NCI-H345 treated with DMSO at 0.1 percent for 48 hours (cell line): ENCODE data around the gene GCKR.
"Not testable (repeated sequence)": the region's sequence is repeated elsewhere in the genome, so short reads cannot be mapped to it uniquely, and the experiment has no call there.

ENCODE experiments used
- DNase-seq: peaks from one replicate; lab custom pipeline; 2025; ENCODE audit not compliant: unreplicated experiment; lab: John Stamatoyannopoulos, UW

The GCKR gene

DNA sequence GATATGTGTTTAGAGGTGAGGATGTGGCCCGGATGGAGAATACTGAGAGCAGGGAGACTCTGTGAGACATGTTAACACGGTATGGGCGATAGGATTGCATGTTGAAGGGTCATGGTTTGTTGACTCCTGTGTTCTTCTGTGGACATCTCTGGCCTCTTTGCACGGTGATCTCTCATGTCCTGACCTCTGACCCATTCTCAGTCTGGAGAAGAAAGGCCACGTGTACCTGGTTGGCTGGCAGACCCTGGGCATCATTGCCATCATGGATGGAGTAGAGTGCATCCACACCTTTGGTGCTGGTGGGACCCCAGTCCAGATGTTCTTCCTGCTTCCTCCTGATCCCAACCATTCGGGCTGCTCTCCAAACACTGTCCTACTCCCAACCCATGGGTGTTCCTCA lies 9.9 kb downstream of the GCKR start:
- DNase-seq, result no peak

DNA sequence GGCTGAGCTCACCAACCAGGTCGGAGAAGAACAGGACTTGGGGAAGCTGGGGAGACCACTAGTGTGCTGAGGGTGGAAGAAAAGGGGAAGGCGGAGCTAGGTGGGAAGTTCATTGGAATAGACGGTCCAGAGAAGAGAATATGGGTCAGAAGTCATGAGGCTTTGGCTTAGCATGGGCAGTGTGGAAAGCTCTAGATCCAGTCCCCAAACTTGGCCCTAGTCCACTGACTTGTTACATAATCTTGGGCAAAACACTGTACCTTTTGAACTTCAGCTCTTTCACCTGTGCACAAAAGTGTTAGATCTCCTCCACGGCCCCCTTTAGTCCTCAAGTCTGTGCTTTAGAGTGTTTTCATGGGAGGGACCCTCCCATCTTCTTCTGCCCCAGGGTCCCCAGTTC lies 10.7 kb downstream of the GCKR start:
- no peak for DNase-seq

DNA sequence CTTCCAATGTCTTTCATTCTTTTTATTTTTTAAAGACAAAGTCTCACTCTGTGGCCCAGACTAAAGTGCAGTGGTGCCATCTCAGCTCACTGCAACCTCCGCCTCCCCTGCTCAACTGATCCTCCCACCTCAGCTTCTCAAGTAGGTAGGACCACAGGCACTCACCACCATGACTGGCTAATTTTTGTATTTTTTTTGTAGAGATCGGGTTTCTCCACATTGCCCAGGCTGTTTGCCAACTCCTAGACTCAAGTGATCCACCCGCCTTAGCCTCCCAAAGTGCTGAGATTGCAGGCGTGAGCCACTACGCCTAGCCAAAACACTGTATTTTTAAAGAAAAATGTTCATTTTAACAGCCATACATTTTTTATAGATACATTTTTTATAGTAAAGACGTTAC lies 12.7 kb downstream of the GCKR start:
- DNase-seq, result no peak

DNA sequence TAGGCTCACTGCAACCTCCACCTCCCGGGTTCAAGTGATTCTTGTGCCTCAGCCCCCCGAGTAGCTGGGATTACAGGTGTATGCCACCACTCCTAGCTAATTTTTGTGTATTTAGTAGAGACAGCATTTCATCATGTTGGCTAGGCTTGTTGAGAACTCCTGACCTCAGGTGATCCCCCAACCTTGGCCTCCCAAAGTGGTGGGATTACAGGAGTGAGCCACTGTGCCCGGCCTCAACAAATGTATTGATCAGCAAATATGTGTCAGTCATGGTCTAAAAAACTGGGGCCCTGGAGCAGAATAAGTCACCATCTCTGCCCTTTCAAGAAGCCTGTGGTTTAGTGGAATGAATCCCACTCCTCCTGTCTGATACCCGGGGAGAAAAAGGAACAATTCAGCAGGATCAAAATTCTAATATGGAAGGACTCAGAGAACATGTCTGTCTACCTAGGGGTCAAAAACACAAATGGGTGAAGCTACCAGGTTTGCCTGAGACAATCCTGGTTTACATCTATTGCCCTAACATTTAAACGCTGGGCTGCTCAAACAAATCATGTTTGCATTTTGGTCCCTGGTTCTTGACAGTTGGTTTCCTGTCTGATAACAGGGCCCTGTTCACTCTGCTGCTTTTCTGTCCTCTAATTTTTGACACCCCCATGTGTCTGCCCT lies 21.6 kb downstream of the GCKR start:
- no peak for DNase-seq

DNA sequence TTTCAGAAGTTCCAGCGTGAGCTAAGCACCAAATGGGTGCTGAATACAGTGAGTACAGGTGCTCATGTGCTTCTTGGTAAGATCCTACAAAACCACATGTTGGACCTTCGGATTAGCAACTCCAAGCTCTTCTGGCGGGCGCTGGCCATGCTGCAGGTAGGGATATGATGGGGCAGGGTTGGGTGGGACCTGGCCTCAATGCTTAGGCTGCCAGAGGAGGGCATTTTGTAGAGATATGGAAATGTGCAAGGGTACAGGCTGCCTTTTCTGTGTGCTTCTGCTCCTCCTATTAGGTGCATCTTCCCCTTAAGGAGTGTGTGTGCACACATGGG lies 22.1 kb downstream of the GCKR start:
- no peak for DNase-seq

DNA sequence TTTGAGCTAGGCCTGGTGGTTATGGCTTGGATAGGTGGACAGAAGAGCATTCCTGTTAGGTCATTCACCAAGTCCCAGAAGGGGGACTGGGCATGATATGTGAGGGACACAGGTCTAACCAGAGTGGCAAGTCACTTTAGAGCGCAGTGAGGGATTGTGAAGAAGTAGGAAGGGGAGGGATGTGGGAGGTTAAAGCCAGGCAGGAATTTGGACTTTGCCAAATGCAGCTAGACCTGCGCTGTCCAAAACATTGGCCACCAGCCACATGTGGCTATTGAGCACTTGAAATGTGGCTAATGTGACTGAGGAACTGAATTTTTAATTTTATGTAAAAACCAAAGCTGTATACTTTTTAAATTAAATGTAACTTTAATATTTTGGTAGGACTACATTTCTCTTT lies 23.7 kb downstream of the GCKR start:
- DNase-seq, result no peak

DNA sequence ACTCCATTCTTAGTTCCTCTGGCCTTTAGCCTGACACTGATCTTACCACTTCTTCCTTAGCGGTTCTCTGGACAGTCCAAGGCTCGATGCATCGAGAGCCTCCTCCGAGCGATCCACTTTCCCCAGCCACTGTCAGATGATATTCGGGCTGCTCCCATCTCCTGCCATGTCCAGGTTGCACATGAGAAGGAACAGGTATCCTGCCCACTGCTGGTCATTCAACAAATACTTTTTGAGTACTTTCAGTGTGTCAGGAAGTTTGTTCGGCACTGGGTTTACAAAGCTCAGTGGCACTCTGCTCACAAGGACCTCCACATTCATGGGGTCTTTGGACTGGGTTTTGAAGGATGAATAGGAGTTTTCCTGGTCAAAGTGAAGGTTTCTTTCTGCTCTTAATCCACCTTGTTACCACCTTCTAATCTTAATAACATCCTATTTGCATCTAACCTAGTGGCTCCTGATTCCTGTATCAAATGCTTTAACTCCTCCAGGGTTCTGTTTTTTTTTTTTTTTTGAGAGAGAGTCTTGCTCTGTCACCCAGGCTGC lies 25.8 kb downstream of the GCKR start:
- DNase-seq, result no peak

DNA sequence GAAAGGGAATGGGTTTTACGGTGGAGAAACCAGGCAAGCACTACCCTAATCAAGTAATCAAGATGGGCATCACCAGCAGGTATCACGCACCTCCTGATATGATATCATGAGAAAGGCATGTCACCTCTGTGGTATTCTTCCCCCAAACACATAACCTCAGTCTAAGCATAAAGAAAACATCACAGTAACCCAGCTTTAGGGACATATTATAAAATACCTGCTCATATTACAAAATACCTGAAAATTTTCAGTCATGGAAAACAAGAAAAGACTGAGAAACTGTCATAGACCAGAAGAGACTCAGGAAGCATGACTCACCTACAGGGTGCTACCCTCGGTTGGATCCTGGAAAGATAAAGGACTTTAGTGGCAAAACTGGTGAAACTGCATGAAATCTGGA lies 30.5 kb downstream of the GCKR start:
- no peak for DNase-seq

DNA sequence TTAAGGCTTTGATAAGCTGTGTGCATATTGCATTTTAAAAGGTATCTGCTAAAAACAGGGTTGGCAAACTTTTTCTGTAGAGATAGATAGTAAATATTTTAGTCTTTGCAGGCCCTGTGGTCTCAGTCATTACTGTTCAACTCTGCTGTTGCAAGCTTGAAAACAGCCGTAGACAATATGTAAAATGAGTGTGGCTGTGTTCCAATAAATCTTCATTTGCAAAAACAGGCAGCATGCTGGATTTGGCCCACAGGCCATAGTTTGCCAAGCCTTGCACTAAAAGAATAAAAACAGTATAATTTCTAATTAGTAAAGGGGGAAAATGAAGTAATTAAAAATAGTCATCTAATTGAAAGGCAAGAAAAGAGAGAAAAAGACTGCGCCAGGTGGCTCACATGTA lies 35.3 kb downstream of the GCKR start:
- no peak for DNase-seq

DNA sequence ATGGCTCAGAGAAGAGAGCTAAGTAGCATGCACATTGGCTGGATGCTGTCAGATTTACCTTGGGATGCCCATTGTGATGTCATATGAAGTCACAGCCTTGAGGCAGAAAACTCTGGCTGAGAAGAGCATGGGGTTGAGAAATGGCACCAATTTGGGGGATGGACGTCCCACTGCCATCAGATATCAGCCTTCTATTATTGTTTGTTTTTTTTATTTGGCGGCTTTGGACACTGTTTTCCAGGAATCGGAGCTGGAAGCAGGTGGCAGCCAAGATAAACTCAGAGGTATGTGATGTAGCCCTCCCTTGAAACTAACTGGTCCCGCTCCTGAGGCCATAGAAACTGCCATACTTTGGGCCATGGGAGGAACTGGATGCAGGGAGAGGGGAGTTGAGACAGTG lies 40.6 kb downstream of the GCKR start:
- no peak for DNase-seq

DNA sequence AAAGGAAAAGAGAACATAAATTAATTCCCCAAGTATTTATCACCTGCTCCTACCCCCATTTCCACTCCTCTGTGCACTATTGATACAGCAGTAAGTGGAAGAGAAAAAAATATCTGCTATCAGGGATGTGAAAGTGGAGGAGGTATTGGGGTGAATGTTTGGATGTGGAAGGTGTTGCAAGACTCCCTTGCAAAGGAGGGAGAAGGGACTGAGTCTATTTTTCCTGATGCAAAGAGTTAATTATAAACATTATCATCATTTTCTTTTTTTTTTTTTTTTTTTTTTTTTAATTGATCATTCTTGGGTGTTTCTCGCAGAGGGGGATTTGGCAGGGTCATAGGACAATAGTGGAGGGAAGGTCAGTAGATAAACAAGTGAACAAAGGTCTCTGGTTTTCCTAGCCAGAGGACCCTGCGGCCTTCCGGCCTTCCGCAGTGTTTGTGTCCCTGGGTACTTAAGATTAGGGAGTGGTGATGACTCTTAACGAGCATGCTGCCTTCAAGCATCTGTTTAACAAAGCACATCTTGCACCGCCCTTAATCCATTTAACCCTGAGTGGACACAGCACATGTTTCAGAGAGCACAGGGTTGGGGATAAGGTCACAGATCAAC lies 42.3 kb downstream of the GCKR start:
- not testable (repeated sequence) for DNase-seq

DNA sequence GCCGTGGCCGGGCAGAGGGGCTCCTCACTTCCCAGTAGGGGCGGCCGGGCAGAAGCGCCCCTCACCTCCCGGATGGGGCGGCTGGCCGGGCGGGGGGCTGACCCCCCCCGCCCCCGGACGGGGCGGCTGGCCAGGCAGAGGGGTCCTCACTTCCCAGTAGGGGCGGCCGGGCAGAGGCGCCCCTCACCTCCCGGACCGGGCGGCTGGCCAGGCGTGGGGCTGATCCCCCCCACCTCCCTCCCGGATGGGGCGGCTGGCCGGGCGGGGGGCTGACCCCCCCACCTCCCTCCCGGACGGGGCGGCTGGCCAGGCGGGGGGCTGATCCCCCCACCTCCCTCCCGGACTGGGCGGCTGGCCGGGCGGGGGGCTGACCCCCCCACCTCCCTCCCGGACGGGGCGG lies 43.0 kb downstream of the GCKR start:
- DNase-seq, result not testable (repeated sequence)

DNA sequence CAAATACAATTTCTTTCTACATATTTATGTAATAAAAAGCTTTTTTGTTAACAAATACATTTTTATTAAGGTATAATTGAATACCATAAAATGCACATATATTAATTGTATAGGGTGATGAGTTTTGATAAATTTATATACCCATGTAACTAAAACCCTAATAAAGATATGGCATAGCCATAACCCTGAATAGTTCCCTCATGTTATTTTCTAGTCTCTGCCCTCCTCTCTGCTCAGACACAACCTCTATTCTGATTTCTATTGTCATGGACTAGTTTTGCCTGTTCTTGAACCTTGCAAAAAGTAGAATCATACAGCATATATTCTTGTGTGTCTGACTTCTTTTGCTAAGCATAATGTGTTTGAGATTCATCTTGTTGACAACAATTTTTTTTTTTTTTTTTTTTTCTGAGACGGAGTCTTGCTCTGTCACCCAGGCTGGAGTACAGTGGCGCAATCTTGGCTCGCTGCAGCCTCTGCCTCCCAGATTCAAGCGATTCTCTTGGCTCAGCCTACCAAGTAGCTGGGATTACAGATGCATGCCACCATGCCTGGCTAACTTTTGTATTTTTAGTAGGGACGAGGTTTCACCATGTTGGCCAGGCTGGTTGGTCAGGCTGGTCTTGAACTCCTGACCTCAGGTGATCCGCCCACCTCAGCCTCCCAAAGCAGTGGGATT lies 47.6 kb downstream of the GCKR start:
- no peak for DNase-seq

DNA sequence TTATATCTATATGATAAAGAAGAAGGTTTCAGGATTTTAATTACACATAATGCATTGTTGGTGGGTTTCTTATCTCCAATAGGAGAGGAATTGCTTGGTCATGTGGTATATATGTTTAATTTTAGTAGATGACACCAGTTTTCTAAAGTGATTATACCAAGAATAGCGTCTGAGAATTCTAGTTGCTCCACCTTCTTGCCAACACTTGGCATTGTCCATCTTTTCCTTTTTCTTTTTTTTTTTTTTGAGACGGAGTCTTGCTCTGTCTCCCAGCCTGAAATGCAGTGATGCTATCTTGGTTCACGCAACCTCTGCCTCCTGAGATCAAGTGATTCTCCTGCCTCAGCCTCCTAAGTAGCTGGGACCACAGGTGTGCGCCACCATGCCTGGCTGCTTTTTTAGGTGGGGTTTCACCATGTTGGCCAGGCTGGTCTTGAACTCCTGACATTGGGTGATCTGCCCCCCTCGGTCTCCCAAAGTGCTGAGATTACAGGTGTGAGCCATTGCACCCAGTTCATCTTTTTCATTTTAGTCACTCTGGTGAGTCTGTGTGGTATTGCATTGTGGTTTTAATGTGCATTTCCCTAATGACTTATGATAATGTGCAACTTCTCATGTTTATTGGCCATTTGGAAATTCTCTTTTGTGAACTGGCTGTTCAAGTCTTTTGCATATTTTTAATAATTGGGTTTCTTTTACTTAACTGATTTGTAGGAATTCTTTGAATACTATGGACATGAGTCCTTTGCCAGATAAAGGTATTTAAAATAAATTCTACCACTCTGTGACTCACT lies 48.9 kb downstream of the GCKR start:
- no peak for DNase-seq

DNA sequence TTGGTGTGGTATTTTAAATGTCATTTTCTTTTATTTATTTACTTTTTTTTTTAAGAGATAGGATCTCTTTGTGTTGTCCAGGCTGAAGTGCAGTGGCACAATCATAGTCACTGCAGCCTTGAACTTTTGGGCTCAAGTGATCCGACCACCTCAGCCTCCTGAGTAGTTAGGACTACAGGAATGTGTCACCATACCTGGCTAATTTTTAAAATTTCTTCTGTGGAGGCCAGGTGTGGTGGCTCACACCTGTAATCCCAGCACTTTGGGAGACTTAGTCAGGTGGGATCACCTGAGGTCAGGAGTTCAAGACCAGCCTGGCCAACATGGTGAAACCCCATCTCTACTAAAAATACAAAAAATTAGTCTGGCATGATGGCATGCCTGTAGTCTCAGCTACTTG lies 52.7 kb downstream of the GCKR start:
- no peak for DNase-seq

DNA sequence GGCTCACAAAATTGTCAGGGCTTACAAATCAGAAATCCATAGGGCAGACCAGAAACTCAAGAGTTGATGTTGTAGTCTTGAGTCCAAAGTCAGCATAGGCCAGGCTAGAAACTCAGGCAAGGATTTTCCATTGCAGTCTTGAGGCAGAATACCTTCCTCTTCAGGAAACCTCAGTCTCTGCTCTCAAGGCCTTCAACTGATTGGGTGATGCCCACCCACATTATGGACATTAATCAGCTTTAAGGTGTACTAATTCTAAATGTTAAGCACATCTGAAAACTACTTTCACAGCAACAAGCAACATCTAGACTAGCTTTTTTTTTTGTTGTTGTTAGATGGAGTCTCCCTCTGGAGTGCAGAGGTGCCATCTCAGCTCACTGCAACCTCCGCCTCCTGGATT lies 54.9 kb downstream of the GCKR start:
- DNase-seq, result no peak

DNA sequence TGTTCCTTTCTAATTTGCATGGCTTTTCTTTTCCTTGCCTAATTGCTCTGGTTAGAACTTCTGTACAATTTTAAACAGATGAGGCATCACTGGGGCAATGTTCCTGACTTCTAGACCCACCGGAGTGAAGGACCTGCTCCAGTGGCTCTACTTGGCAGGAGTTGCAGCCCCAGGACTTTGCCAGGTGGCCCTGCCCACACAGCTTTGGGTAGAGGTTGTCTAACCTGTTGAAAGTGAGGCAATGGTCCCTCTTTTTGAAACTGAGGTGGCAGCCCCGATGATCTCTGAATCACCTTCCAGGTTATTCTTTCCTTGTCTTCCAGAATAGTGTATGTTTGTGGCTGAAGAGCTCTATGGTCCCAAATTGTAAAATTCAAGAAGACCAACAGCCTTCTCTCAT lies 56.3 kb downstream of the GCKR start:
- no peak for DNase-seq

DNA sequence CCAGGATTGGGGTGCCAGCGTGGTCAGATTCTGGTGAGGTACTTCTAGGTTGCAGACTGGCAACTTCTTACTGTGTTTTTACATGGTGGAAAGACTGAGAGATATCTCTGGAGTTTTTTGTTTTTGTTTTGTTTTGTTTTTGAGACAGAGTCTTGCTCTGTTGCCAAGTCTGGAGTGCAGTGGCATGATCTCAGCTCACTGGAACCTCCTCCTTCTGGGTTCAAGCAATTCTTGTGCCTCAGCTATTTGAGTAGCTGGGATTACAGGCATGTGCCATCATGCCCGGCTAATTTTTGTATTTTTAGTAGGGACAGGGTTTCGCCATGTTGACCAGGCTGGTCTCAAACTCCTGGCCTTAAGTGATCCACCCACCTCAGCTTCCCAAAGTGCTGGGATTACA lies 57.8 kb downstream of the GCKR start:
- DNase-seq, result not testable (repeated sequence)

DNA sequence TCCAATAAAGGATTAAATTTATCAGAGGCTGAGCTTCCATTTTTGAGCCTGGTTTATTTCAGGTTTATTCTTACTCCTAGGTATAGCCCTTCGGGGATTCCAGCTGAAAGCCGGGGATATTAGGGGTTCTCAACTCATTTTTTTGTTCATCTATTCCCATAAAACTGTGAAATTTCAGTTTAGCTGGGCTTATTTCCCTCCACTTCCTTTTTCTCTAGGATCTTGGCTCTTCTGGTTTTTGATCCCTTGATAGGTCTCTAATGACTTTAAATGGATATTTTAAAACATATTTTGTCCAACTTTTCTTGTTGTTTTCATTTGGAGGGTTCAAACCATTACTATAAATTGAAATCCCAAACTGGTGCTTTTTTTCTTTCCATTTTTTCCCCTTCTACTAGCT lies 62.6 kb downstream of the GCKR start:
- DNase-seq, result no peak

DNA sequence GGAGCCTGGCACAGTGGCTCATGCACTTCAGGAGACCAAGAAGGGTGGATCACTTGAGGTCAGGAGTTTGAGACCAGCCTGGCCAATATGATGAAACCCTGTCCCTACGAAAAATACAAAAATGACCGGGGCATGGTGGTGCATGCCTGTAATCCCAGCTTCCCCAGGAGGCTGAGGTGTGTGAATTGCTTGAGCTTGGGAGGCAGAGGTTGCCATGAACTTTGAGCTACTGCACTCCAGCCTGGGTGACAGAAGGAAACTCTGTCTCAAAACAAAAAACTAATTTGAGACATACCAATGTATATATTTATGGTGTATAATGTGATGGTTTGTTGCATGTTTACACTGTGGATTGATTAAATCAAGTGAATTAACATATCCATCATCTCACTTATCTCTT lies 64.4 kb downstream of the GCKR start:
- no peak for DNase-seq

DNA sequence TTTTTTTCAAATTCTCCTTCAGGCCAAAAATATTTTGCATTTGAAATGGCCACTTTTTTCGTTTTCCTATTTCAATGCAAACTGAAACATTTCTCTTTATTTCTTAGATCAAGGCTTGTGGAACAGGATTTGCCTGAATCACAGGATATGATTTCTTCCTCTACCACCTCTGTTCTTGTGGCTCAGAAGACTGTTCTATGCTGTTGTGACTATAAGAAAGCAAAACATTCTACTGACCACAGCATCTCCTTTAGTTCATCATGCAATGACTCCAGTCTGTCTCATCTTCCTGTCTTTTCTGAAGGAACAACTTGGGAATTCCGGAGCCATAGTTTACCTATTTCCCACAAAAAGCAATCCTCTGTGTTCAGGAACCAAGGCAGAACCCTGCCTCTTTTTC lies 70.0 kb downstream of the GCKR start:
- no peak for DNase-seq

DNA sequence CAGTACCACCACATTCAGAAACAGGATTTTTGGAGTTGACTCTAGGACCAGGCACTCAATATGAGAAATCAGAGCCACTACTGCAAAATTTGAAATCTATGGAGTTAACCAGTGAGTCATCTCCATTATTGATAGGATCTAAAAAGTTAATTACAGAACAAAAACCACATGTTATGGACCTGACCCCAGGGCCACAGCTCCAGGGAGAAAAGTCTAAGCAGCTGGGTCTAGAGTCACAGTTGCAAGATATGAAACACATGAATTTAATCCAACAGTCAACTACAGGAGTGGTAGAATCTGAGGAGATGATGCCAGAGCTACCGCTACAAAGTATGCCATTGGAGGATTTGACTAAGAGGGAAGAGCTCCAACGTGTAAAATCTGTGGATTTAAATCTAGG lies 72.8 kb downstream of the GCKR start:
- DNase-seq, result no peak
